Measurements from ENCODE around the gene VARS2.

GRCh38 chr6:30871592-30872183 is 42.4 kb upstream of the VARS2 start:
- TF ChIP-seq CTCF (conservative IDR thresholded peaks at IDR 0.05), result no peak
- no peak for TF ChIP-seq EZH2 (IDR thresholded peaks at IDR 0.05; ENCODE audit: low read depth)

All from PC-9 (cell line).